GM23248 (cell line): Measurements from ENCODE around the gene BMPR1B.

Source experiments
- EZH2 ChIP-seq: fragments of 200-600 bp; sonication (generic); IDR thresholded peaks from 2 replicates; pipeline ENCODE4 v1.6.1; 2018; ENCODE audit warnings: antibody characterized with exemption, mild to moderate bottlenecking; ENCODE audit not compliant: insufficient read depth, poor library complexity, severe bottlenecking
- EZH2phosphoT487 ChIP-seq: fragments of 200-600 bp; sonication (generic); IDR thresholded peaks from 2 replicates; pipeline ENCODE4 v1.6.1; 2018; ENCODE audit warnings: antibody characterized with exemption, moderate library complexity, mild to moderate bottlenecking, low read depth; ENCODE audit not compliant: insufficient read depth

- TF ChIP-seq EZH2phosphoT487, result no peak
- no peak for TF ChIP-seq EZH2
Measured at GRCh38 chr4:94766856-94767255, 9.1 kb downstream of the BMPR1B start.
